GM11168 (cell line): ENCODE results near the gene ITGAD.

Experiments used
- in situ Hi-C: fragments of 300-500 bp; cut with MboI; formaldehyde crosslinking; loops from one replicate; pipeline ENCODE4 v1.12.0; 2022; ENCODE audit warnings: low sequenced_read_pairs; ENCODE audit not compliant: unreplicated experiment

The ITGAD gene

GRCh38 chr16:31364421-31364820 is 28.7 kb upstream of the ITGAD start:
- in situ Hi-C loops, result no loop called here

DNA sequence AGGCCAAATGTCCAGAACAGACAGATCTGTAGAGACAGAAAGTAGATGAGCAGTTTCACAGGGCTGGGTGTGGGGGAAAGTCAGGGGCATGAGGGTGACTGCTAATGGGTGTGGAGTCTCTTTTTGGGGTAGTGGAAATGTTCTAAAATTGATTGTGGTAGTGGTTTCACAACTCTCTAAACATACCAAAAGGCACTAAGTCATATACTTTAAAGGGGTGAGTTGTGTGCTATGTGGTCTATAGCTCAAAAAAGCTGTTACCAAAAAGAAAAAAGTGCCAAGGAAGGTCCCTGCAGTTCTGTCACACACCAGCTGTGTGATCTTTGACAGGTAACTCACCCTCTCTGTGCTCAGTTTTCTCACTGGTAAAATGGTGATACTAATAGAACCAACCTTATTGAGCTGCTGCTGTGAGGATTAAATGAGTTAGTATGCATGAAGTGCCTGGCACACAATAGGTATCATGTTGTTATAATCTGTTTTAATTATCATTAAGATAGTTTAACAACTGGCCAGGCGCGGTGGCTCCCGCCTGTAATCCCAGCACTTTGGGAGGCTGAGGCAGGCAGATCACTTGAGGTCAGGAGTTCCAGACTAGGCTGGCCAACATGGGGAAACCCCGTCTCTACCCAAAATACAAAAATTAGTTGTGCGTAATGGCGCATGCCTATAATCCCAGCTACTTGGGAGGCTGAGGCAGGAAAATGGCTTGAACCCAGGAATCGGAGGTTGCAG is 27.8 kb upstream of the ITGAD start:
- in situ Hi-C loops, result no loop called here

DNA sequence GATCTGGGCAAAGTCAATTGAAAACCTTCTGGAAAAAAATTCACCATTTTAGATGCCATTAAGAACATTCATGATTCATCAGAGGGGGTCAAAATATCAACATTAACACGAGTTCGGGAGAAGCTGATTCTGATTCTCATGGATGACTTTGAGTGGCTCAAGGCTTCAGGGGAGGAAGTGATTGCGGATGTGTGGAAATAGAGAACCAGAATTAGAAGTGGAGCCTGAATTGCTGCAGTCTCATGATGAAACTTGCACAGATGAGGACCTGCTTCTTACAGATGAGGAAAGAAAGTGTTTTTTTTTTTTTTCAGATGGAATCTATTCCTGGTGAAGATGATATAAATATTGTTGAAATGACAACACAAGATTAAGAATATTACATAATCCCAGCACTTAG is 25.3 kb upstream of the ITGAD start:
- in situ Hi-C loops, result no loop called here

DNA sequence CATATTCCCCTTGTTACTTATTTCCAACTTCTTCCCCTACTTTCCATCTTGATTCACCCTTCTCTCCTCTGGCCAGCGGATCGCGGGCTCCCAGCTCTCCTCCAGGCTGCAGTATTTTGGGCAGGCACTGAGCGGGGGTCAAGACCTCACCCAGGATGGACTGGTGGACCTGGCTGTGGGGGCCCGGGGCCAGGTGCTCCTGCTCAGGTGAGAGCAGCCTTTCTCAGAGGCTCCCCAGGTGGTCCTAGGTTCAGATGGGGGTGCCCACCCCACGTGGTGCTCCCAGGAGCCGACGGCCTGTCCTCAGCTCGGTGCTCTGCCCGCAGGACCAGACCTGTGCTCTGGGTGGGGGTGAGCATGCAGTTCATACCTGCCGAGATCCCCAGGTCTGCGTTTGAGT is 22.1 kb upstream of the ITGAD start:
- in situ Hi-C loops, result no loop called here

DNA sequence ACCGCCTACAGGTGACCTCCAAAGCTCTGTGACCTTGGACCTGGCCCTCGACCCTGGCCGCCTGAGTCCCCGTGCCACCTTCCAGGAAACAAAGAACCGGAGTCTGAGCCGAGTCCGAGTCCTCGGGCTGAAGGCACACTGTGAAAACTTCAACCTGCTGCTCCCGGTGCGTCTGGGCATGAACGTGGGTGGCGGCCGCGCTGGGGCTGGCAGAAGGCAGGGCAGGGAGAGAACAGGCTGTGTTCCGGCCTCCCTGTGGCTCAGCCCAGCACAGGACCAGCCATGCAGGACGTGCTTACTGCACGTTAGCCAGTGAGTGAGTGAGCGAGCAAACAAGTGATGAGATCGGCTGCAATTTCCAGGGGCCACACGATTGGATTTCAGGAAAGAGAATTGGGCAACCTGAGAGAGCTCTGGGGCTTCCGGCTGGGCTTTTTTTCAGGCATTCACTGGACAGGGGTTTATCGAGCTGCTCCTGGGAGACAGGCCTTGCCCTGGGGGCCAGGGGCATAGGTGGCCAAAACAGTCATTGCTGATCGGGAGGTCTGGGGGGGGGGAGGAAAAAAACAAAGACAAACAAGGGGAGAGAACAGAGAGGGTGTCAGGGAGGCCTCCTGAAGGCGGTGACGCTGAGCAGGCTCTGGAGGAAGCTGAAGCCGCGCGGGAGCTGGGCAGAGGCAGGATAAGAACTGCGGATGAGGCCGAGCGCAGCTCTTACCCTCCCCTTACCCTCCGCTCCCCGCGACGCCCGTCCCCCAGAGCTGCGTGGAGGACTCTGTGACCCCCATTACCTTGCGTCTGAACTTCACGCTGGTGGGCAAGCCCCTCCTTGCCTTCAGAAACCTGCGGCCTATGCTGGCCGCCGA is 21.3 kb upstream of the ITGAD start:
- in situ Hi-C loops, result no loop called here

GRCh38 chr16:31373235-31373634 is 19.9 kb upstream of the ITGAD start:
- in situ Hi-C loops, result no loop called here

DNA sequence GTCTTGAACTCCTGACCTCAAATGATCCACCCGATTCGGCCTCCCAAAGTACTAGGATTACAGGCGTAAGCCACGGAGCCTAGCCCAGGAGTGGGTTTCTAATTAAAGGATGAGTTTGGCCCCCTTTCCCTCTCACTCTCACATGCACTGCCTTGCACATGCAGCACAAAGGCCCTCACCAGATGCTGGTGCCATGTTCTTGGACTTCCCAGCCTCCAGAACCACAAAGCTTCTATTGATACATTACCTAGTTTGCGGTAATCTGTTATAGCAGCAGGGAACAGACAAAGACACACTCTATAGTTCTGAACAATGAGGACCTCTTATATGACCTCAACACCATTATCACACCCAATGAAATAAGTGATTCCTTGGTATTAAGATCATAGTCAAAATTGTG is 17.9 kb upstream of the ITGAD start:
- in situ Hi-C loops, result no loop called here

GRCh38 chr16:31376705-31377104 is 16.4 kb upstream of the ITGAD start:
- in situ Hi-C loops, result no loop called here

DNA sequence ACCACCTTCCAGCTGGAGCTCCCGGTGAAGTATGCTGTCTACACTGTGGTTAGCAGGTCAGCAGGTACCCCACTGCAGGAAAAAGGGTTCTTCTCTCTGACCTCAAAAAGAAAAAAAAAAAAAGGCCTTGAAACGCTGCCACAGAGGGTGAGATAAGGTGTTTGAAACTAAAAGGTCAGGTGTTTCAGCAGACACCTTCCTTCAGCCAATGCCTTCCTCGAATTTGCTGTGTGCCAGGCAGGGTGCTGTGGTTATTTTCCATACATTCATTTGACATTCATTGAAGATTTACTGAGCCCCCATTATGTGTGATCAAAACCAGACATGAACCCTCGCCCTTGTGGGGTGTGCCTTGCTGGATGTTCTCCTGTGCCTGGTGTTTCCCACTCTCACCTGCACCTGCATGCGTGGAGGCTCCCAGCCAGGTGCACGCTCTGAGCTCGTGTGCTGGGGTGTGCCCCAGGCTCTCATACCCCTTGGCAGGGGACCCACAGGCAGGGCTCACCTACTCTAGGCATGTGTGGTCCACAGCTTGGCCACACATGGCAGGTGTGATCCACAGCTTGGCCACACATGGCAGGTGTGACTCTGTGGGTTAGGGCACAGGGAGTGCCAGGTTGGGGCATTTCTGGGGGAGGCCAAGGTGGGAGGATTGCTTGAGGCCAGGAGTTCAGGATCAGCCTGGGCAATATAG is 15.8 kb upstream of the ITGAD start:
- in situ Hi-C loops, result no loop called here

DNA sequence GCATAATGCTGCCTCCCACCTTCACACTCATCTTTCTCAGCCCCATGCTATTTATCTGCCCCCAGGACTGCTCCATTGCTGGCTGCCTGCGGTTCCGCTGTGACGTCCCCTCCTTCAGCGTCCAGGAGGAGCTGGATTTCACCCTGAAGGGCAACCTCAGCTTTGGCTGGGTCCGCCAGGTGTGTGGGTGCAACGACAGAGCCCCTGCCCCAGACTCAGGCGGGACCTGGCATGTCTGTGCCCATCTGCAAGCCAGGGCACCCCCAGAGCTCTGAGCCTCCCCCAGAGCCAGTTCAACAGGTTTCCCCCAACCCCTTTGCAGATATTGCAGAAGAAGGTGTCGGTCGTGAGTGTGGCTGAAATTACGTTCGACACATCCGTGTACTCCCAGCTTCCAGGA is 12.9 kb upstream of the ITGAD start:
- in situ Hi-C loops, result no loop called here

DNA sequence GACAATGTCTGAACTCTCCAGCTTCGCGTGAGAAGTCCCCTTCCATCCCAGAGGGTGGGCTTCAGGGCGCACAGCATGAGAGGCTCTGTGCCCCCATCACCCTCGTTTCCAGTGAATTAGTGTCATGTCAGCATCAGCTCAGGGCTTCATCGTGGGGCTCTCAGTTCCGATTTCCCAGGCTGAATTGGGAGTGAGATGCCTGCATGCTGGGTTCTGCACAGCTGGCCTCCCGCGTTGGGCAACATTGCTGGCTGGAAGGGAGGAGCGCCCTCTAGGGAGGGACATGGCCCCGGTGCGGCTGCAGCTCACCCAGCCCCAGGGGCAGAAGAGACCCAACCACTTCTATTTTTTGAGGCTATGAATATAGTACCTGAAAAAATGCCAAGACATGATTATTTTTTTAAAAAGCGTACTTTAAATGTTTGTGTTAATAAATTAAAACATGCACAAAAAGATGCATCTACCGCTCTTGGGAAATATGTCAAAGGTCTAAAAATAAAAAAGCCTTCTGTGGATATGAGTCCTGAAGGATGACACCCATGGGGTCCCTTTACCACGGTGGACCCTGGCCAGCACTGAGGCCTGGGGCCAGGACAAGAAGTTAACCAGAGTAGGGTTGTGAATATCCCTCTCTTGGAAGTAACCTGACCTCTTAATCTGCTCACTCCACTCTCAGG is 10.5 kb upstream of the ITGAD start:
- in situ Hi-C loops, result no loop called here

- in situ Hi-C loops, result no loop called here
These were observed 7.5 kb upstream of the ITGAD start for GRCh38 chr16:31385680-31386079.

DNA sequence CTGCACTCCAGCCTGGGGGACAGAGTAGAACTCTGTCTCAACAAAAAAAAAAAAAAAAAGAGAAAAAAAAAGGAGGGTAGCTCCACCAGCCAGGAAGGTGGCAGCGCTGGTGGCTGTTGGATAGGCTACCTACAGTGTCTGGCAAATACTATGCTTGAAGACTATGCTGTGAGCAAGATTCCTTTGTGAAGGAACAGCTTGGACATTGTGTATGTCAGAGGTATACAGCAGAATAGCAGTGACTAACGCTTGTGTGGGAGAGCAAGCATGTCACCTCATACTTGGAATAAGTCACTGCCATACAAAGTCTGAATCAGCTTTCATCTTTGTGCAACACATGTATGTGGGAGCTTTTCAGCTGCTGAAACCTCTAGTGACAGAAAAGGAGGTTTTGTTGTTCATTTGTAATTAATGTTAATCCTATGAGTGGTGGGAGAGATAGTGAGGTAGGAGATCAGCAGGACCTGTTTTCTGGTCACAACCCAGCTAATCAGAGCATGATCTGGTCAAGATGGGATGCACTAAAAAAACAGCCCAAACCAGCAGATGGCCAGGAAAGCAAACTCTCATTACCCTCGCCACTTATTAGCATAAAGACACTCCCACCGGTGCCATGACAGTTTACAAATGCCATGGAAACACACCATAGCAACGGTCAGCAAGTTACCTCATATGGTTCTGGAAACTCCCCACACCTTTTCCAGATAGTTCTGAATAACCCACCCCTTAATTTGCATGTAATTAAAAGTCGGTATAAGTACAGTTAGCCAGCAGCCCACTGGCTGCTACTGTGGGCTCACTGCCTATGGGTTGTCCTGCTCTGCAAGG is 6.8 kb upstream of the ITGAD start:
- in situ Hi-C loops, result no loop called here

DNA sequence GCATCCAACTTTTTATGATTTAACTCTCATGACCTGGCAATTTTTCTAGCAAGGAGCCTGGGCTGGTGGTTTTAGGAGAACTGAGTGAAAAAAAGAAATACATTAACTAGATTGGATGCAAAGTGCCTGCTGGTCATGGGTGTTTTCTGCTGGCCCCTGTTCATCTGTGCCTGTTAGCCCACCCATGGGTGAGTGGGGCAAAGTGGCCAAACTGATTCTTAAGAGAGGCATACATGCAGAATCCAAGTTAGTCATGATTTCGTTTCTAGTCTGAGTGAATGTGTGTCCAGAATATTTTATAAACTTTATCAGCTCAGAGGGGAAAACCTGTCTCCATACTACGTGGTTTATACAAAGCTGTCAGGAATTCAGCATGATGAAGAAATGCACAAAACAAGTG is 4.6 kb upstream of the ITGAD start:
- in situ Hi-C loops, result no loop called here

- in situ Hi-C loops, result no loop called here
These were observed 2.6 kb upstream of the ITGAD start for GRCh38 chr16:31390504-31391041.

DNA sequence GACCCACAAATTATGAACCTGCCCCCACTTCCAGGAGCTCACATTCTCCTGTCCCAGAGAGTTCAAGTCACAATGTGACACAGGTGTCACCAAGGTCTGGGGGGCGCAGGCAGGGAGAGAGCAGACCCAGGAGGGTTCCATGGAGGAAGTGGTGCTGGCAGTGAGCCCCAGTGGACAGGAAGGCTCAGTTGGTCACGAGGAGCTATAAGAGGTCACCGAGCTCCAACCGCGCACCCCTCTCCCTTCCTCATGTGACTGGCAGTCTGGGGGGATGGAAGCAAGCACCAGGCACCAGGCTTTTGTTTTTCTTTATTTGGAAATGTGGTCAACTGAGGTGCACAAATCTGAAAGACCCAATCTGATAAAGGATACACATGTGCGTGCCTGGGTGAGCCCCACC is 2.5 kb downstream of the ITGAD start:
- in situ Hi-C loops, result no loop called here

GRCh38 chr16:31397096-31397660 is 4.0 kb downstream of the ITGAD start:
- in situ Hi-C loops, result no loop called here

GRCh38 chr16:31397701-31398100 is 4.6 kb downstream of the ITGAD start:
- in situ Hi-C loops, result no loop called here

GRCh38 chr16:31400191-31400590 is 7.1 kb downstream of the ITGAD start:
- in situ Hi-C loops, result no loop called here
